Measurements from ENCODE around the gene SPATA1. TPM values are rescaled to one million over a fixed set of nuclear protein-coding genes. Genes with fewer than 3 reads are reported as not detected.

Gene SPATA1, protein sequence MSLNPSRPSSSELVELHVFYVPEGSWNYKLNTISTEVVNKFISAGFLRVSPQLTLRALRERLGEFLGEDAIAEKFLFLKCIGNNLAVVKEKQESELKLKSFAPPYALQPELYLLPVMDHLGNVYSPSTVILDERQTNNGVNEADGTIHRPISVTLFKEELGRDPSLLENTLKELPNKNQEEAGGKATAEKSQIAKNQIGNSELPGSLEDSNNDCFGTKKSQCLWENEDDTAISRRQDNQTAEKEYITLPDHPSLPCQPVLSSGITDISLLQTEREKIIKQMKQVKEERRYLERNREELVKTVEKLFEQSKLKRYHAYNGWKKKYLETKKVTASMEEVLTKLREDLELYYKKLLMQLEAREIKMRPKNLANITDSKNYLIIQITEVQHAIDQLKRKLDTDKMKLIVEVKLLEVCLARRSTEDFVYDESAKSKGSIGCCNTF
- total RNA-seq, result 1 to 10 TPM in 1 of 2 donors, under 1 TPM in 1; 0.67 to 1.5 TPM

DNA sequence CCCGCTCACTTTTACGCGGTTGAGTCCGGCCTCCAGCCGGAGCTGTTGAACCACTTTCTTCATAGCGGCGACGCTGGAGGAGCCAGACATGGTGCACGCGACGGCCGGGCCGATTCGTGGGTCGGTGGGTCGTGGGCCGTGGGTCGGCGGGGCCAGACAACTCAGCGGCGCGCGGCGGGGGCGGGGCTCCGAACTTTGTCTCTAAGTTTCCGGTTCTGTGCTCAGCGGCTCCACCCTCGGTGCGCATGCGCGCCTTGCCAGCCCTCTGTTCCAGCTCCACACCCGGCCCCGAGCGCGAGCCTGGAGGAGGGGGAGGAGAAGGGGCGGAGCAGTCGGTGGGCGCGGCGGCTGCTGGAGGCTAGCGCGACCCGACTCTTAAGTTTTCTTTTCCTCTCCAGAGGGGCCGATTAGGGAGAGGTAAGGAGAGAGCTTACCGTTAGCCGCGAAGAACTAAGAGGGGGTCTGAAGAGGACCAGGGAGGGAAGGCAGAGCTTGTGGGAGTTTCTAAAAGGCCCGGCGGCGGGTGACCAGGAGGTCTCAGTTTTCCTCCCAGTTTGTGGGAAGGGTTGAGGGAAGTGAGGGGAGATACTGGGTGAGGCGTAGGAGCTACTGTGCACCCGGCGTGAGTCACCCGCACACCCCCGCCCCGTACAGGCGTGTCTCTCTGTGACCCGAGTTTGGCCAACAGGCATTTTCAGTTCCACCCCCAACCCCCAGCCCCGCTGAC, at the start of gene SPATA1, which contains the start of gene GNG5:
TSS of gene SPATA1 (plus strand) at position 385 of the 727 bp plus-strand sequence. CDS start 9,974 bp downstream, outside the sequence.
TSS of gene GNG5 (minus strand) at position 580 of the 727 bp plus-strand sequence. CDS start at position 90, 490 bp downstream.
- TF ChIP-seq, protein P1, sequence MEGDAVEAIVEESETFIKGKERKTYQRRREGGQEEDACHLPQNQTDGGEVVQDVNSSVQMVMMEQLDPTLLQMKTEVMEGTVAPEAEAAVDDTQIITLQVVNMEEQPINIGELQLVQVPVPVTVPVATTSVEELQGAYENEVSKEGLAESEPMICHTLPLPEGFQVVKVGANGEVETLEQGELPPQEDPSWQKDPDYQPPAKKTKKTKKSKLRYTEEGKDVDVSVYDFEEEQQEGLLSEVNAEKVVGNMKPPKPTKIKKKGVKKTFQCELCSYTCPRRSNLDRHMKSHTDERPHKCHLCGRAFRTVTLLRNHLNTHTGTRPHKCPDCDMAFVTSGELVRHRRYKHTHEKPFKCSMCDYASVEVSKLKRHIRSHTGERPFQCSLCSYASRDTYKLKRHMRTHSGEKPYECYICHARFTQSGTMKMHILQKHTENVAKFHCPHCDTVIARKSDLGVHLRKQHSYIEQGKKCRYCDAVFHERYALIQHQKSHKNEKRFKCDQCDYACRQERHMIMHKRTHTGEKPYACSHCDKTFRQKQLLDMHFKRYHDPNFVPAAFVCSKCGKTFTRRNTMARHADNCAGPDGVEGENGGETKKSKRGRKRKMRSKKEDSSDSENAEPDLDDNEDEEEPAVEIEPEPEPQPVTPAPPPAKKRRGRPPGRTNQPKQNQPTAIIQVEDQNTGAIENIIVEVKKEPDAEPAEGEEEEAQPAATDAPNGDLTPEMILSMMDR (IDR thresholded peaks at IDR 0.05), result no peak
- H3K4me1 ChIP-seq, result peaks cover 0 to 43% of the 10 kb centered on the region in 2 donors

DNA sequence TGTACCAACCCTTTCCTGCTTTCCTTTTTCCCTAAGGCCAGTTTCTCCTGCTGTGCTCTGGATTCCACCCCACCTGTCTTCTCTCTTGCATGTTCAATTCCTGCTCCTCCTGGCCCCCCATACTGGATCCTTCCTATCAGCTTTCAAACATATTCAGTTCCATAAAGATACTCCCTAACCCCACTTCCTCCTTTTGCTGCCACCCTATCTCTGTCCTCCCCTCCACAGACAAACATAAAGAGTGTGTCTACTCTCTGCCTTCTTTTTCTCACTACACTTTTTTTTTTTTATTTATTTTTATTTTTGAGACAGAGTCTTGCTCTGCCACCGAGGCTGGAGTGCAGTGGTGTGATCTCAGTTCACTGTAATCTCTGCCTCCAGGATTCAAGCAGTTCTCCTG, 44.1 kb upstream of the SPATA1 start:
- TF ChIP-seq, protein P1 (IDR thresholded peaks at IDR 0.05), result no peak
- H3K4me3 ChIP-seq, result no peak overlapping the region

More for the DNA sequence above, at the start of gene SPATA1, which contains the start of gene GNG5:
- H3K4me3 ChIP-seq, result peak within 1 kb of the TSS; percentile 81 to 82
- DNase-seq (ENCODE audit: low spot score), result peak; percentile 98
- H3K9me3 ChIP-seq, result peaks cover 0 to 7% of the 10 kb centered on the region in 2 donors
- no peaks in the 10 kb centered on the region for H3K27me3 ChIP-seq
- peak within 1 kb of the TSS; percentile 97 to 98 for H3K27ac ChIP-seq
- H3K36me3 ChIP-seq, result no peaks in the 10 kb centered on the region

DNA sequence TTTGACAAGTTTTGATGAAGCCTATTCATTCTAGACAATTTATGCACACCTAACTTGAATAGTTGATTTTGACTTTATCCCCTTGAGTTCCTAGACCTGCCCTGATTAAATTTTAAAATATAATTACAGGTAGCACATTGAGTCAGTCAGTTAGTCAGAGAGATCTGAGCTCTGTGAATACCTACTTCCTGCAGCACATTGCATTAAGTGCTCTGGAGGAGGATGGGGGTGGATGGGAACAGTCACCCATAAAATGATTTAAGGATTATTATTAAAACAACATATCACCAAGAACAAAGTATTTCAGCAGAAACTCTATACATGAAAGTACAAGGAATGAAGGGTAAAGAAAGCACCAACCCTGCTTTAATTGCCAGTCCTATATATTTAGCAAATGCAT, 38.9 kb upstream of the SPATA1 start:
- TF ChIP-seq, protein P1 (IDR thresholded peaks at IDR 0.05), result no peak
- DNase-seq (ENCODE audit: low spot score), result no peak
- no peaks in the 10 kb centered on the region for H3K27me3 ChIP-seq

More for the DNA sequence above, 44.1 kb upstream of the SPATA1 start:
- no peaks in the 10 kb centered on the region for H3K27me3 ChIP-seq
- no peak for DNase-seq (ENCODE audit: low spot score)
- no peaks in the 10 kb centered on the region for H3K4me1 ChIP-seq
- H3K36me3 ChIP-seq, result no peaks in the 10 kb centered on the region
- no peak overlapping the region for H3K27ac ChIP-seq
- H3K9me3 ChIP-seq, result no peaks in the 10 kb centered on the region

DNA sequence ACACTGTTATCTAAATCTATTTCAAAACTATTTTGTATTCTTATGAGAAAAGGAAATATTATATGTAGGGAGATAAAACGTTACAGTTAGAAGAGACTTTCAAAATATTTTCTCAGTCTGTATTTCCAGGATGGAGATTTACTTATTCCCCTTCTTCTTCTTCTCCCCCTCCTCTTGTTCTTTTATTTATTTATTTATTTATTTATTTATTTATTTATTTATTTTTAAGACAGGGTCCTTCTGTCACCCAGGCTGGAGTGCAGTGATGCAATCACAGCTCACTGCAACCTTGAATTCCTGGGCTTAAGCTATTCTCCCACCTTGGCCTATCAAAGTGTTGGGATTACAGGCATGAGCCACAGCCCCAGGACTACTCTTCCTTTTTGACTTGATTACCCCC, 30.0 kb upstream of the SPATA1 start:
- no peaks in the 10 kb centered on the region for H3K9me3 ChIP-seq
- no peaks in the 10 kb centered on the region for H3K27me3 ChIP-seq
- H3K27ac ChIP-seq, result no peak overlapping the region
- H3K36me3 ChIP-seq, result no peaks in the 10 kb centered on the region
- H3K4me3 ChIP-seq, result no peak overlapping the region
- peaks cover 0 to 19% of the 10 kb centered on the region in 2 donors for H3K4me1 ChIP-seq
- DNase-seq (ENCODE audit: low spot score), result no peak
- TF ChIP-seq, protein P1 (IDR thresholded peaks at IDR 0.05), result no peak

More for the DNA sequence above, 38.9 kb upstream of the SPATA1 start:
- no peaks in the 10 kb centered on the region for H3K4me1 ChIP-seq
- H3K4me3 ChIP-seq, result no peak overlapping the region
- H3K9me3 ChIP-seq, result no peaks in the 10 kb centered on the region
- no peaks in the 10 kb centered on the region for H3K36me3 ChIP-seq
- no peak overlapping the region for H3K27ac ChIP-seq

DNA sequence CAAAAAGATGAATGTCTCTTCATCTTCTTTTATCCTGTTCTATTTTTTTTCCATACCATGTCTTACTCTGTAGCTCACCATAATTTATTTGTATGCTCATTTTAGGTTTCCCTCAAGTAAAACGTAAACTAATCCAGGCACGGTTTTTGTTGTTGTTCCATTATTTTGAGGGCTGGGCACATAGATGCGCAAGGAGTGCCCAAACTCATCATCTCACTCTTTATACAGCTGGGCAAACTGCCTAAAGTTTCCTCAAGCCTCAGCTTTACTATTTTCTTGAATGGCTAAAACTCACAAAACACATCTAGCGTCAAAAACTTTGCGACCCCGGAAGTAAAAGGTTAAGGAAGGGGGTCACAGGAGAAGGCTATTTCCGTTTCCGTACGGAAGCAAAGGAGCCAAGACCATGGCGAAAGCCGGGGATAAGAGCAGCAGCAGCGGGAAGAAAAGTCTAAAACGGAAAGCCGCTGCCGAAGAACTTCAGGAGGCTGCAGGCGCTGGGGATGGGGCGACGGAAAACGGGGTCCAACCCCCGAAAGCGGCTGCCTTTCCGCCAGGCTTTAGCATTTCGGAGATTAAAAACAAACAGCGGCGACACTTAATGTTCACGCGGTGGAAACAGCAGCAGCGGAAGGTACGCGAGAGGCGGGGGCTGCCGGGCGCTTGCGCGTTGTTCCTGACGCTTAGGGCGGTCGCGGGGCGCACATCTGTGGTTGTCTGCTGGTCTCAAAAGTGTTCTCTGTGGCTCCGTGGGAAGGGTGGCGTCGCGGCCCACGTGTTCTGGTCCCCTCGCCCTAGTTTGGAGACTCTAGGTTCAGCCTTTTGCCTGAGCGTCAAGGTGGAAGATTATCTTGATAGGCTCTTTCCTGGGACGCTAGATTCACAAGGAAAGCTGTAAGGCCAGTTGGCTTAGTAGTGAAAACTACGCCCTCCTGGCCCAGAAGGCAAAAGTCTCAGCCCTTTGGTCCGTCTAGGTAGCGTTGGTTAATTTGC, 27.0 kb upstream of the SPATA1 start, which contains the start of gene RPF1:
TSS of gene RPF1 (plus strand) at position 391 of the 993 bp plus-strand sequence. CDS start at position 407, 16 bp downstream.
- H3K9me3 ChIP-seq, result no peaks in the 10 kb centered on the region

More for the DNA sequence above, 27.0 kb upstream of the SPATA1 start, which contains the start of gene RPF1:
- DNase-seq (ENCODE audit: low spot score), result peak; percentile 67
- TF ChIP-seq, protein P1 (IDR thresholded peaks at IDR 0.05), result no peak
- no peaks in the 10 kb centered on the region for H3K27me3 ChIP-seq
- peaks cover 10% of the 10 kb centered on the region for H3K36me3 ChIP-seq
- peak within 1 kb of the TSS; percentile 88 to 91 for H3K27ac ChIP-seq
- peaks cover 0 to 31% of the 10 kb centered on the region in 2 donors for H3K4me1 ChIP-seq
- peak within 1 kb of the TSS; percentile 82 to 97 for H3K4me3 ChIP-seq

Data from right atrium auricular region (tissue), 2 donors.